Neural crest cell (in vitro differentiated cells): ENCODE measurements around the gene DSCAM. TPM values are rescaled to one million over a fixed set of nuclear protein-coding genes. Genes with fewer than 3 reads are reported as not detected.

Source experiments
- DNase-seq: peaks from one replicate; pipeline ENCODE4 v3.0.0; 2021; ENCODE audit warnings: low read depth, mixed read lengths, low spot score
- H3K27ac Mint-ChIP-seq: one replicate; pipeline ENCODE4 v1.8.0; 2021; ENCODE audit warnings: mild to moderate bottlenecking, mixed read lengths; ENCODE audit not compliant: unreplicated experiment
- H3K27me3 Mint-ChIP-seq: 2 replicates; pipeline ENCODE4 v1.8.0; 2021; ENCODE audit warnings: low read depth, mild to moderate bottlenecking, mixed read lengths
- H3K36me3 Mint-ChIP-seq: 2 replicates; pipeline ENCODE4 v1.8.0; 2021; ENCODE audit warnings: low read depth, mild to moderate bottlenecking, mixed read lengths
- H3K4me1 Mint-ChIP-seq: 2 replicates; pipeline ENCODE4 v1.8.0; 2021; ENCODE audit warnings: mixed read lengths
- H3K4me3 Mint-ChIP-seq: one replicate; pipeline ENCODE4 v1.8.0; 2021; ENCODE audit warnings: mild to moderate bottlenecking, mixed read lengths
- H3K9me3 Mint-ChIP-seq: 2 replicates; pipeline ENCODE4 v1.8.0; 2021; ENCODE audit warnings: mixed read lengths
- total RNA-seq: library from RNA; stranded (reverse); gene quantifications from 2 replicates; pipeline ENCODE4 v1.2.1, GENCODE V29; 2021
- TF ChIP-seq, protein P1 (sequence below): fragments of 200-600 bp; sonication (generic); conservative IDR thresholded peaks from 2 replicates; pipeline ENCODE4 v1.5.0; 2021; ENCODE audit warnings: antibody characterized with exemption, mild to moderate bottlenecking

Gene DSCAM
- total RNA-seq, 1 donor from 2014 or later, result 0.19 TPM

DNA sequence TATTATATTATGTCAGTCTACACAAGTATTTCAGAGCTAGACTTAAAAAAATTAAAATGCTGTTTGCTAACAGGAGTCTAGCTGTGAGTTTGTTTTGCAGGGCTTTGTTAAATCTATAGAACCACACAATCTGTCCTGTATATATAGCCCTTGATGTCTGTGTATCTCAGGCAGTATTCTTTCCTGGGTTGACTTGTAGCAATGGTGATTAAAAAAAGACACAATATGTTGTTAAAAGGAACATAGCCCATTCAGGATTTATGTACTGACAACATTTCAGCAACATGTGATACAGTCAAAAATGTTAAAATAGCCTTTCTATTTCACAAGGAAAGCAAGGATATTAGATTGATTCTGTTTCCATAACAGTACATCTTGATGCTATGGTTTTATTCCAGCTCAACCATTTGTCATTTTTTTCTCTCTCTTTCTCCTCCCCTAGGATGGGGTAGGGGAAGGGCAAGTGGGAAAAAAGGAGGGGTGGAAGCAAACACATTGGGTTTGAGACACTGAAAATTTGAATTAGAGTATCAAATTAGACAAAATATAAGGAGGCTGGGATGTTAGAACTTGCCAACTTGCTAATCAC lies 139.2 kb downstream of the DSCAM start:
- H3K27me3 Mint-ChIP-seq, result peaks cover 2% of the 10 kb centered on the region

DNA sequence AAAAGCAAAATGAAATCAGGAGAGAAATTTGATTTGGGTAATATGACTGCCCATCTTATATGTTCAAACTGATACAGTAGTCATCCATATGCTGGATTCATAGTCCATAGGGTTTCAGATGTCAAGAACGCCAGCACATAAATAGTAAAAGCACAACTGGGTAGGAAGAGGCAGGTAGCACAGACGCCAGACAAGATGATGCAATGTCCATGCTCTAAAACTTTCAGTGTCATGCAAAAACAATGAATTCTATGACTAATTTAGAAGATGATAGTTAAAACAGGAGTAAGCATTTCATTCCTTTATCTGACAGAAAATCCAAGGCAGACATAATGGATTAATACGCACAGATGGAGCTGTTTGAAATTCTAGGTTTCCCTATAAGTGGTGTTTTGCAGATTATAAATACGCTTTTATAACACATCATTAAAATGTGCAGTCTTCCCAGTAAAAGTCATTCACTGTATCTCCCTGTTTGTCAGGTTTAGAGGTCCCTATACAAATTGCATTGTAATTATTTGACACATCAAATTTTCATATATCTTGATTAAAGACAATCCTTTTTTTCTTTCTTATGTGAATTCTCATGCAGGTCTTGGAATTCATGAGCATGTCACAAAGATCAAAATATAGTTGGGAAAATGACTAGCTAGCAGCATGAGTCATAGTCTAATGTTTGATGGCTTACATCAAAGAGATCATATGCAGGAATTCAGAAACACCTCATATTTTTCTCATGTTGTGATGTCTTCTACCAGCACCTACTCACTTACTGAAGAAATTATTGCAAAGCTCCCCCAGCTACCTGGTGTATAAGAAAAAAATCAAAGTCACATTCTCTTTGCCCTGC lies 139.9 kb downstream of the DSCAM start:
- no peaks in the 10 kb centered on the region for H3K36me3 Mint-ChIP-seq
- DNase-seq, result no peak
- no peaks in the 10 kb centered on the region for H3K4me1 Mint-ChIP-seq
- H3K27me3 Mint-ChIP-seq, result peaks cover 2% of the 10 kb centered on the region
- no peak overlapping the region for H3K27ac Mint-ChIP-seq
- H3K9me3 Mint-ChIP-seq, result no peaks in the 10 kb centered on the region
- TF ChIP-seq, protein P1, sequence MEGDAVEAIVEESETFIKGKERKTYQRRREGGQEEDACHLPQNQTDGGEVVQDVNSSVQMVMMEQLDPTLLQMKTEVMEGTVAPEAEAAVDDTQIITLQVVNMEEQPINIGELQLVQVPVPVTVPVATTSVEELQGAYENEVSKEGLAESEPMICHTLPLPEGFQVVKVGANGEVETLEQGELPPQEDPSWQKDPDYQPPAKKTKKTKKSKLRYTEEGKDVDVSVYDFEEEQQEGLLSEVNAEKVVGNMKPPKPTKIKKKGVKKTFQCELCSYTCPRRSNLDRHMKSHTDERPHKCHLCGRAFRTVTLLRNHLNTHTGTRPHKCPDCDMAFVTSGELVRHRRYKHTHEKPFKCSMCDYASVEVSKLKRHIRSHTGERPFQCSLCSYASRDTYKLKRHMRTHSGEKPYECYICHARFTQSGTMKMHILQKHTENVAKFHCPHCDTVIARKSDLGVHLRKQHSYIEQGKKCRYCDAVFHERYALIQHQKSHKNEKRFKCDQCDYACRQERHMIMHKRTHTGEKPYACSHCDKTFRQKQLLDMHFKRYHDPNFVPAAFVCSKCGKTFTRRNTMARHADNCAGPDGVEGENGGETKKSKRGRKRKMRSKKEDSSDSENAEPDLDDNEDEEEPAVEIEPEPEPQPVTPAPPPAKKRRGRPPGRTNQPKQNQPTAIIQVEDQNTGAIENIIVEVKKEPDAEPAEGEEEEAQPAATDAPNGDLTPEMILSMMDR, result no peak
- no peak overlapping the region for H3K4me3 Mint-ChIP-seq

More for the DNA sequence above, 139.2 kb downstream of the DSCAM start:
- Mint-ChIP-seq H3K9me3 (no peaks in the 10 kb centered on the region), H3K4me1 (no peaks in the 10 kb centered on the region), H3K27ac (no peak overlapping the region), H3K36me3 (no peaks in the 10 kb centered on the region), H3K4me3 (no peak overlapping the region)
- no peak for DNase-seq
- TF ChIP-seq, protein P1, result no peak

- TF ChIP-seq, protein P1, result no peak
- no peak for DNase-seq
- Mint-ChIP-seq H3K27me3 (peaks cover 2% of the 10 kb centered on the region), H3K4me1 (no peaks in the 10 kb centered on the region), H3K36me3 (no peaks in the 10 kb centered on the region), H3K9me3 (no peaks in the 10 kb centered on the region), H3K27ac (no peak overlapping the region), H3K4me3 (no peak overlapping the region)
Measured at GRCh38 chr21:40706176-40706575, 140.8 kb downstream of the DSCAM start.

GRCh38 chr21:40704141-40704540 lies 142.8 kb downstream of the DSCAM start:
- DNase-seq, result no peak
- no peak overlapping the region for H3K4me3 Mint-ChIP-seq
- TF ChIP-seq, protein P1, result no peak
- H3K27me3 Mint-ChIP-seq, result peaks cover 2% of the 10 kb centered on the region
- no peaks in the 10 kb centered on the region for H3K4me1 Mint-ChIP-seq
- no peak overlapping the region for H3K27ac Mint-ChIP-seq
- no peaks in the 10 kb centered on the region for H3K36me3 Mint-ChIP-seq
- no peaks in the 10 kb centered on the region for H3K9me3 Mint-ChIP-seq

GRCh38 chr21:40699366-40699765 lies 147.6 kb downstream of the DSCAM start:
- Mint-ChIP-seq H3K27ac (no peak overlapping the region), H3K9me3 (no peaks in the 10 kb centered on the region), H3K36me3 (no peaks in the 10 kb centered on the region), H3K27me3 (no peaks in the 10 kb centered on the region), H3K4me1 (no peaks in the 10 kb centered on the region), H3K4me3 (no peak overlapping the region)
- TF ChIP-seq, protein P1, result no peak
- DNase-seq, result no peak
